ENCODE data around the gene ARL5A. TPM values are rescaled to one million over a fixed set of nuclear protein-coding genes. Genes with fewer than 3 reads are reported as not detected.

ARL5A gene
- total RNA-seq, 1 donor: 47.8 TPM

DNA sequence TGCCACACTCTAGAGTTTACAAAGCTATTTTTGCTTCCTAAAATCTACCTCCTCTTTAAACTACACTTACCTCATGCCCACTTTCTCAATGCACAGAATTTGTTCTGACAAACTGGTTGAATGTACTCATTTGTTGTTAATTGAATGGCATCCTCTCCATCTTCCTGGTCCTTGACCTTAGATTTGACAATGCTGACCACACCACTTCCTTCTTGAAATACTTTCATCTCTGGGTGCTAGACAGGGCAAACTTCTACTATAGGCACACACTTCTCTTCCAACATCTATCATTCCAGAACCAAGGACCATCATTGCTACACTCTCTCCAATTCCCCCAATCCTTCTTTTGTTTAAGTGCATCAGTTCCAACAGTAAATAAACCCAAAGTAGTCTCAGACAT lies 22.3 kb downstream of the ARL5A start:
- peaks cover 22% of the 10 kb centered on the region for H3K36me3 ChIP-seq (ENCODE audit: insufficient read depth, low read length)
- peaks cover 4% of the 10 kb centered on the region for H3K4me1 ChIP-seq (ENCODE audit: insufficient read depth, low read length)
- DNase-seq (ENCODE audit: insufficient read length, low spot score, missing footprints): no peak
- no peak overlapping the region for H3K27ac ChIP-seq (ENCODE audit: low read depth, low read length)
- H4K20me1 ChIP-seq (ENCODE audit: insufficient read depth, low read length): no peaks in the 10 kb centered on the region
- H3K4me2 ChIP-seq (ENCODE audit: insufficient read depth, low read length): no peak overlapping the region
- no peaks in the 10 kb centered on the region for H3K9me3 ChIP-seq (ENCODE audit: low read depth, low read length)
- H2AFZ ChIP-seq (ENCODE audit: low read length): no peak overlapping the region
- H3K79me2 ChIP-seq (ENCODE audit: insufficient read depth, low read length): no peaks in the 10 kb centered on the region
- no peaks in the 10 kb centered on the region for H3K27me3 ChIP-seq (ENCODE audit: insufficient read depth, low read length)
- H3K4me3 ChIP-seq (ENCODE audit: insufficient read depth, low read length): no peak overlapping the region
- TF ChIP-seq, protein P1, sequence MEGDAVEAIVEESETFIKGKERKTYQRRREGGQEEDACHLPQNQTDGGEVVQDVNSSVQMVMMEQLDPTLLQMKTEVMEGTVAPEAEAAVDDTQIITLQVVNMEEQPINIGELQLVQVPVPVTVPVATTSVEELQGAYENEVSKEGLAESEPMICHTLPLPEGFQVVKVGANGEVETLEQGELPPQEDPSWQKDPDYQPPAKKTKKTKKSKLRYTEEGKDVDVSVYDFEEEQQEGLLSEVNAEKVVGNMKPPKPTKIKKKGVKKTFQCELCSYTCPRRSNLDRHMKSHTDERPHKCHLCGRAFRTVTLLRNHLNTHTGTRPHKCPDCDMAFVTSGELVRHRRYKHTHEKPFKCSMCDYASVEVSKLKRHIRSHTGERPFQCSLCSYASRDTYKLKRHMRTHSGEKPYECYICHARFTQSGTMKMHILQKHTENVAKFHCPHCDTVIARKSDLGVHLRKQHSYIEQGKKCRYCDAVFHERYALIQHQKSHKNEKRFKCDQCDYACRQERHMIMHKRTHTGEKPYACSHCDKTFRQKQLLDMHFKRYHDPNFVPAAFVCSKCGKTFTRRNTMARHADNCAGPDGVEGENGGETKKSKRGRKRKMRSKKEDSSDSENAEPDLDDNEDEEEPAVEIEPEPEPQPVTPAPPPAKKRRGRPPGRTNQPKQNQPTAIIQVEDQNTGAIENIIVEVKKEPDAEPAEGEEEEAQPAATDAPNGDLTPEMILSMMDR (IDR thresholded peaks at IDR 0.05; ENCODE audit: extremely low read depth, low read depth, low read length): no peak

DNA sequence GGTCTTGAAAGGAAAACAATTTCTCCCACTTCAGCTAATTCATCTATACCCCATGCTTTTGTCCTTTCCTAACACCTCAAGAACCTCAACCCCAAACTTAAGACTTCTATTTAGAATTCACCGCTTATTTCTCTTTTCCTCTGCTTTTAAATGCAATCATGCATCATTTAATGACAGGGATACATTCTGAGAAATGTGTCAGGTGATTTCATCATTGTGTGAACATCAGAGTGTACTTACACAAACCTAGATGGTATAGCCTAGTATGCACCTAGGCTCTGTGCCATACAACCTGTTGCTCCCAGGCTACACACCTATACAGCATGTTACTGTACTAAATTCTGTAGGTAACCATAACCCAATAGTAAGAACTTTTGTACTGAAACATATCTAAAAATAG lies 22.9 kb downstream of the ARL5A start:
- Histone ChIP-seq H3K4me3 (ENCODE audit: insufficient read depth, low read length) (no peak overlapping the region), H3K4me1 (ENCODE audit: insufficient read depth, low read length) (peaks cover 4% of the 10 kb centered on the region), H2AFZ (ENCODE audit: low read length) (no peak overlapping the region), H4K20me1 (ENCODE audit: insufficient read depth, low read length) (no peaks in the 10 kb centered on the region), H3K27ac (ENCODE audit: low read depth, low read length) (no peak overlapping the region), H3K79me2 (ENCODE audit: insufficient read depth, low read length) (no peaks in the 10 kb centered on the region), H3K36me3 (ENCODE audit: insufficient read depth, low read length) (peaks cover 22% of the 10 kb centered on the region), H3K27me3 (ENCODE audit: insufficient read depth, low read length) (no peaks in the 10 kb centered on the region), H3K9me3 (ENCODE audit: low read depth, low read length) (no peaks in the 10 kb centered on the region), H3K4me2 (ENCODE audit: insufficient read depth, low read length) (no peak overlapping the region)
- TF ChIP-seq, protein P1 (IDR thresholded peaks at IDR 0.05; ENCODE audit: extremely low read depth, low read depth, low read length): no peak
- DNase-seq (ENCODE audit: insufficient read length, low spot score, missing footprints): no peak

DNA sequence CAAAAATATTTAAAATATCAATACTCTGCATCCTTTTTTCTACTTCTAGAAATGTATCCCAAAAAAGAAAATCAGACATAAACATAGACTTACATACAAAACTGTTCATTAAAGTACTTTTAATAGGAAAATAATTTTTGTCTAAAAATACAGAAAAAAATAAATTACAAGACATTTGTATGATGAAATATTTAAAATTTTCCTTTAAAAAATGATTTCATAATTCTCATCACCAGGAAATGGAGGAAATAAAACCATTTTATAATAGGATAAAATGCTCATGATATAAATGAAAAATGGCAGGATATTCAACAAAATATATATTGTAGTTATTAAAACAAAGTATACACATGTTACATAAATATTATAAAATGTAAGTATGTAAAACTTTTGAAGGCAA lies 24.4 kb downstream of the ARL5A start:
- TF ChIP-seq, protein P1 (IDR thresholded peaks at IDR 0.05; ENCODE audit: extremely low read depth, low read depth, low read length): no peak
- Histone ChIP-seq H3K36me3 (ENCODE audit: insufficient read depth, low read length) (peaks cover 22% of the 10 kb centered on the region), H3K27me3 (ENCODE audit: insufficient read depth, low read length) (no peaks in the 10 kb centered on the region), H2AFZ (ENCODE audit: low read length) (no peak overlapping the region), H3K27ac (ENCODE audit: low read depth, low read length) (no peak overlapping the region), H3K4me1 (ENCODE audit: insufficient read depth, low read length) (peaks cover 4% of the 10 kb centered on the region), H3K4me2 (ENCODE audit: insufficient read depth, low read length) (no peak overlapping the region), H3K9me3 (ENCODE audit: low read depth, low read length) (no peaks in the 10 kb centered on the region), H4K20me1 (ENCODE audit: insufficient read depth, low read length) (no peaks in the 10 kb centered on the region), H3K79me2 (ENCODE audit: insufficient read depth, low read length) (no peaks in the 10 kb centered on the region), H3K4me3 (ENCODE audit: insufficient read depth, low read length) (no peak overlapping the region)
- no peak for DNase-seq (ENCODE audit: insufficient read length, low spot score, missing footprints)

DNA sequence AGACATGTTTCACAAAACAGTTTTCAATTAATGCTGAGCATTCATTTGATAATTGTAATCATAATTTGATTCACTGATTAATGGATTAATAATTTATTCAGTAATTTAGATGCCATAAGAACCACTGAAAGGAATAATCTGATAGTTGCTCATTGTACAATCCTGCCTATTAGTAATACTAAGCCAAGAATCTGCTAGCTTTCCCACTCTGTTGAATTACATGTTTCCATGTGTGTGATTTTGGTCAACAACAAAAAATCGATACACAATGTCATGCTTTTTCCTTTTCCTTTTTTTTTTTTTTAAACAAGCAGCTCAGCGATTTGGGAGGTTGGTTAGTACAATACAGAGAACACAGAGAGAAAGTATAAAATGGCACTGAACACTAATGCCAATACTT lies 25.9 kb downstream of the ARL5A start:
- H3K27me3 ChIP-seq (ENCODE audit: insufficient read depth, low read length): no peaks in the 10 kb centered on the region
- H3K4me2 ChIP-seq (ENCODE audit: insufficient read depth, low read length): no peak overlapping the region
- DNase-seq (ENCODE audit: insufficient read length, low spot score, missing footprints): no peak
- H3K4me1 ChIP-seq (ENCODE audit: insufficient read depth, low read length): no peaks in the 10 kb centered on the region
- H3K9me3 ChIP-seq (ENCODE audit: low read depth, low read length): no peaks in the 10 kb centered on the region
- H2AFZ ChIP-seq (ENCODE audit: low read length): no peak overlapping the region
- H3K27ac ChIP-seq (ENCODE audit: low read depth, low read length): no peak overlapping the region
- TF ChIP-seq, protein P1 (IDR thresholded peaks at IDR 0.05; ENCODE audit: extremely low read depth, low read depth, low read length): no peak
- no peak overlapping the region for H3K4me3 ChIP-seq (ENCODE audit: insufficient read depth, low read length)
- H3K36me3 ChIP-seq (ENCODE audit: insufficient read depth, low read length): peaks cover 22% of the 10 kb centered on the region
- no peaks in the 10 kb centered on the region for H4K20me1 ChIP-seq (ENCODE audit: insufficient read depth, low read length)
- no peaks in the 10 kb centered on the region for H3K79me2 ChIP-seq (ENCODE audit: insufficient read depth, low read length)

Measured in osteoblast (primary cell).